NCI-H2227 (cell line): Measurements from ENCODE around the gene ARHGAP24.
"Not testable (repeated sequence)": the region's sequence is repeated elsewhere in the genome, so short reads cannot be mapped to it uniquely, and the experiment has no call there.

Experiments used
- DNase-seq: peaks from one replicate; lab custom pipeline; 2025; ENCODE audit not compliant: unreplicated experiment; lab: John Stamatoyannopoulos, UW

The ARHGAP24 gene

GRCh38 chr4:85837439-85837733, 362.4 kb downstream of the ARHGAP24 start:
- DNase-seq: peak; percentile 5

- DNase-seq: not testable (repeated sequence)
These were observed 365.1 kb downstream of the ARHGAP24 start for GRCh38 chr4:85839981-85840451.

GRCh38 chr4:85842540-85842939, 367.6 kb downstream of the ARHGAP24 start:
- no peak for DNase-seq

- not testable (repeated sequence) for DNase-seq
These were observed 378.8 kb downstream of the ARHGAP24 start for GRCh38 chr4:85853740-85854139.

GRCh38 chr4:85854546-85854945, 379.6 kb downstream of the ARHGAP24 start:
- no peak for DNase-seq

GRCh38 chr4:85860066-85860740, 385.3 kb downstream of the ARHGAP24 start:
- no peak for DNase-seq

- DNase-seq: peak; percentile 34
These were observed 386.3 kb downstream of the ARHGAP24 start for GRCh38 chr4:85861064-85861765.

- DNase-seq: no peak
These were observed 387.9 kb downstream of the ARHGAP24 start for GRCh38 chr4:85862896-85863295.

GRCh38 chr4:85864259-85865205, 389.6 kb downstream of the ARHGAP24 start:
- DNase-seq: no peak

GRCh38 chr4:85865256-85865655, 390.3 kb downstream of the ARHGAP24 start:
- DNase-seq: no peak

GRCh38 chr4:85866508-85866907, 391.6 kb downstream of the ARHGAP24 start:
- no peak for DNase-seq

- no peak for DNase-seq
These were observed 392.3 kb downstream of the ARHGAP24 start for GRCh38 chr4:85867271-85867670.

GRCh38 chr4:85869181-85869580, 394.2 kb downstream of the ARHGAP24 start:
- peak; percentile 6 for DNase-seq

GRCh38 chr4:85870298-85871083, 395.5 kb downstream of the ARHGAP24 start:
- no peak for DNase-seq

- no peak for DNase-seq
These were observed 398.6 kb downstream of the ARHGAP24 start for GRCh38 chr4:85873566-85873965.

- DNase-seq: no peak
These were observed 404.6 kb downstream of the ARHGAP24 start for GRCh38 chr4:85879518-85879917.

GRCh38 chr4:85883180-85883579, 408.2 kb downstream of the ARHGAP24 start:
- no peak for DNase-seq

GRCh38 chr4:85884251-85884650, 409.3 kb downstream of the ARHGAP24 start:
- no peak for DNase-seq

- DNase-seq: no peak
These were observed 411.7 kb downstream of the ARHGAP24 start for GRCh38 chr4:85886665-85887064.

GRCh38 chr4:85889314-85889713, 414.4 kb downstream of the ARHGAP24 start:
- no peak for DNase-seq

GRCh38 chr4:85895755-85896154, 420.8 kb downstream of the ARHGAP24 start:
- DNase-seq: no peak
